CD14-positive monocyte (primary cell): Measurements from ENCODE around the gene RASA4. TPM values are rescaled to one million over a fixed set of nuclear protein-coding genes. Genes with fewer than 3 reads are reported as not detected.
A peak's percentile ranks its signal among the peaks of the same experiment; 100 is the strongest.
"Not testable (repeated sequence)": the region's sequence is repeated elsewhere in the genome, so short reads cannot be mapped to it uniquely, and the experiment has no call there.

Source experiments
- DNase-seq, 3 donors: peaks; one replicate each; pipeline ENCODE4 v3.0.0-alpha.2; 2011 to 2022
- H2AFZ ChIP-seq: 2 replicates; pipeline ENCODE4 v1.6.0; 2012; ENCODE audit warnings: mild to moderate bottlenecking, low read depth, low read length, inconsistent platforms; ENCODE audit not compliant: insufficient read depth, poor library complexity, severe bottlenecking
- H3K27ac ChIP-seq, 2 donors: 1 replicate in 1 of 2; 2 replicates in 1 of 2; pipeline ENCODE4 v1.5.1; 2012 to 2013; ENCODE audit warnings: low read length in 2 of 2, control low read depth in 1 of 2, inconsistent platforms in 1 of 2, low read depth in 1 of 2, mild to moderate bottlenecking in 1 of 2
- H3K27me3 ChIP-seq, 2 donors: one replicate each; pipeline versions ENCODE4 v1.6.0 to v1.6.1; 2011 to 2013; ENCODE audit warnings: low read length in 2 of 2; ENCODE audit not compliant: control insufficient read depth in 2 of 2, insufficient read depth in 2 of 2
- H3K36me3 ChIP-seq, 2 donors: replicated peaks in 1 of 2; 1 replicate in 1 of 2; 2 replicates in 1 of 2; pipeline versions ENCODE4 v1.5.1 to v1.6.1; 2012 to 2013; ENCODE audit warnings: low read length in 2 of 2, control low read depth in 1 of 2, inconsistent platforms in 1 of 2, mild to moderate bottlenecking in 1 of 2; ENCODE audit not compliant: insufficient read depth in 2 of 2, control insufficient read depth in 1 of 2
- H3K4me1 ChIP-seq, 2 donors: 1 replicate in 1 of 2; 2 replicates in 1 of 2; pipeline versions ENCODE4 v1.5.1 to v1.6.1; 2012 to 2013; ENCODE audit warnings: low read length in 2 of 2, control low read depth in 1 of 2, inconsistent platforms in 1 of 2, mild to moderate bottlenecking in 1 of 2, moderate library complexity in 1 of 2; ENCODE audit not compliant: insufficient read depth in 2 of 2, control insufficient read depth in 1 of 2
- H3K4me2 ChIP-seq: replicated peaks from 2 replicates; pipeline ENCODE3; 2012; ENCODE audit warnings: low read length, moderate library complexity, mild to moderate bottlenecking; ENCODE audit not compliant: poor library complexity, severe bottlenecking; ENCODE audit errors: extremely low read depth
- H3K4me3 ChIP-seq, 3 experiments: fragments of 200-600 bp in 1 of 3; sonication (generic) in 1 of 3; replicated peaks in 1 of 3; 1 replicate in 2 of 3; 2 replicates in 1 of 3; pipeline ENCODE4 v1.5.1; 2011 to 2013; ENCODE audit warnings: low read length in 3 of 3, mild to moderate bottlenecking in 3 of 3, control low read depth in 2 of 3, low read depth in 2 of 3, inconsistent platforms in 1 of 3, moderate library complexity in 1 of 3
- H3K79me2 ChIP-seq: 2 replicates; pipeline ENCODE4 v1.6.0; 2012; ENCODE audit warnings: mild to moderate bottlenecking, control low read depth, inconsistent platforms, low read length, moderate library complexity; ENCODE audit not compliant: insufficient read depth
- H3K9ac ChIP-seq: 2 replicates; pipeline ENCODE4 v1.6.0; 2017; ENCODE audit warnings: low read length, mild to moderate bottlenecking; ENCODE audit not compliant: insufficient read depth, poor library complexity, severe bottlenecking
- H3K9me3 ChIP-seq, 2 donors: replicated peaks in 1 of 2; 1 replicate in 1 of 2; 2 replicates in 1 of 2; pipeline versions ENCODE4 v1.5.1 to v1.6.1; 2012 to 2013; ENCODE audit warnings: low read length in 2 of 2, control low read depth in 1 of 2; ENCODE audit not compliant: control insufficient read depth in 1 of 2, insufficient read depth in 1 of 2
- H4K20me1 ChIP-seq: 2 replicates; pipeline ENCODE4 v1.6.0; 2012; ENCODE audit warnings: mild to moderate bottlenecking, low read length, control low read depth, moderate library complexity; ENCODE audit not compliant: insufficient read depth
- H3K27ac Mint-ChIP-seq, 7 donors: one replicate each; pipeline ENCODE4 v1.8.0; 2020; ENCODE audit warnings: mild to moderate bottlenecking in 7 of 7, mixed read lengths in 7 of 7, moderate library complexity in 6 of 7, inconsistent platforms in 2 of 7
- H3K27me3 Mint-ChIP-seq, 3 donors: one replicate each; pipeline ENCODE4 v1.8.0; 2021 to 2022; ENCODE audit warnings: low read depth in 3 of 3, mild to moderate bottlenecking in 3 of 3, mixed read lengths in 3 of 3, moderate library complexity in 3 of 3, inconsistent platforms in 1 of 3
- H3K36me3 Mint-ChIP-seq, 2 donors: one replicate each; pipeline ENCODE4 v1.8.0; 2020; ENCODE audit warnings: mixed read lengths in 2 of 2, inconsistent platforms in 1 of 2, mild to moderate bottlenecking in 1 of 2
- H3K4me1 Mint-ChIP-seq: one replicate; pipeline ENCODE4 v1.8.0; 2020; ENCODE audit warnings: mild to moderate bottlenecking, mixed read lengths
- H3K4me3 Mint-ChIP-seq, 2 donors: one replicate each; pipeline ENCODE4 v1.8.0; 2020; ENCODE audit warnings: mild to moderate bottlenecking in 2 of 2, mixed read lengths in 2 of 2, moderate library complexity in 1 of 2
- H3K9me3 Mint-ChIP-seq, 7 donors: one replicate each; pipeline ENCODE4 v1.8.0; 2020 to 2022; ENCODE audit warnings: mixed read lengths in 7 of 7, mild to moderate bottlenecking in 6 of 7, moderate library complexity in 6 of 7, inconsistent platforms in 2 of 7
- WGBS: methylation state at CpG from one replicate; pipeline ENCODE4 v1.1.5; 2013; ENCODE audit warnings: missing lambda C conversion rate; ENCODE audit not compliant: insufficient coverage; 5-methylcytosine and 5-hydroxymethylcytosine counted together
- intact Hi-C, 2 donors: fragments of 100-400 bp; cut with micrococcal nuclease; formaldehyde crosslinking; loops; one replicate each; pipeline versions ENCODE4 v1.15.0 to v1.15.1; 2023
- polyA minus RNA-seq: library from RNA; depleted of rRNA, polyadenylated mRNA; stranded (reverse); fragments of >200 nt; gene quantifications from 2 replicates; pipeline ENCODE4 v1.2.3, GENCODE V29; 2012
- polyA plus RNA-seq, 3 donors: library from polyadenylated mRNA; depleted of rRNA in 1 of 3; unstranded in 2 of 3; stranded (reverse) in 1 of 3; fragments of 300-500 nt in 2 of 3; fragments of >200 nt in 1 of 3; fragmentation: Illumina TruSeq in 2 of 3; gene quantifications; 1 replicate in 2 of 3; 2 replicates in 1 of 3; pipeline ENCODE4 v1.2.3, GENCODE V29; 2012 to 2021
- total RNA-seq, 12 experiments: library from RNA in 1 of 12; stranded (reverse) in 1 of 12; fragments of 120-200 nt in 1 of 12; gene quantifications; one replicate each; pipeline ENCODE4 v1.2.4 and lab custom pipeline; 2013 to 2026; ENCODE audit warnings: mixed read lengths in 6 of 12, inconsistent platforms in 1 of 12

RASA4 gene
- total RNA-seq (2013) = 44.6 TPM
- polyA plus RNA-seq = 10 to 100 TPM; 13.9 to 64.5 (median 18.6) TPM
- polyA minus RNA-seq = 49.1 and 49.6 TPM in 2 replicates
- 0.17 to 2.3 (median 1.4) reads per million in 11 experiments for total RNA-seq (lab: John Stamatoyannopoulos, UW)

DNA sequence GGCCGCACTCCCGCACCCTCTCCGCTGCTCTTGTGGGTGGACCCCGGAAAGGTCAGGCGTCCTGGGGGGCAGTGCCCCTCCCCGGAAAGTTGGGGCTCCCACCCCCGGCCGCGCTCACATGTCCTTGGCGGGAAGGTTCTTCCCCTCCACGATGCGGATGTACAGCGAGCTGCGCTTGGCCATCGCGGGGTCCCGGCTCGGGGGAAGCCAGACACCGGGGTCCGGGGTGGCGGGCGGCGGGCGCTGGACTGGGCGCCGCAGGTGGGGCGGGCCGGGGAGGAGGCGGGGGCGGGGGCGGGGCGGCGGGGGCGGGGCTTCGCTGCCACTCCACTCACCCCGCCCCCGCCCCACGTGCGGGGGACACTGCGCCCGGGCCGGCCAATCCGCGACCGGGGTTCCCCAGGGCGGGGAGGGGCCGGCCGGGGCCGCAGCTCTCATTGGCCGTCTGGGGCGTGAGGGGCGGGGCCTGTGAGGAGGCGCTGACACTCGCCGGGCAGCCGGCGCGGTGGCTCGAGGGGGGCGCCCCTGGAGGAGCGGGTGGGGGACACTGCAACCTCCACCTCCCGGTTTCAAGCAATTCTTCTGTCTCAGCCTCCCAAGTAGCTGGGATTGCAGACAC is at the start of gene RASA4:
TSS of gene RASA4 (minus strand) at position 250 of the 619 bp plus-strand sequence. CDS start at position 183, 67 bp downstream.
- DNase-seq = peak in 1 of 3 donors; percentile 16
- WGBS = 0% methylated on average over 5 of the region's 62 CpGs
- not testable (repeated sequence) for H3K36me3 Mint-ChIP-seq

DNA sequence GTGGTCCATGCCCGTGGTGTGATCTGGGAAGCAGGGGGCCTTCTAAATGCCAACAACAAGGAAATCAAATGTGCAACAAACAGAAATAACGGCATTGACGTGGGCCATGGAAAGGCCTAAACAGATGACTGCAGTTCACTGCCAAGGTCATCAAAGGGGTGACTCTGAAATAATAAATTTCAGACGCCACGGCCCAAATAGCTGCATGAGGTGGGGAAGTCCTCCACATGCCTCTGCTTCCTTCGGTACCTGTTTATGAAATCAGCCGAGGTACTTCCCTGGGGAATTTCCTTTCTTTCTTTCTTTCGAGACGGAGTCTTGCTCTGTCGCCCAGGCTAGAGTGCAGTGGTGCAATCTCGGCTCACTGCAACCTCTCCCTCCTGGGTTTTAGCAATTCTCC is 48.2 kb upstream of the RASA4 start:
- H4K20me1 ChIP-seq, H3K9me3 ChIP-seq, H3K27ac Mint-ChIP-seq, H3K27me3 Mint-ChIP-seq, H3K4me3 ChIP-seq, DNase-seq, H3K4me3 Mint-ChIP-seq, H3K27me3 ChIP-seq, H3K9ac ChIP-seq, H3K36me3 Mint-ChIP-seq, H3K9me3 Mint-ChIP-seq, H2AFZ ChIP-seq, H3K36me3 ChIP-seq, H3K4me2 ChIP-seq, intact Hi-C loops, H3K79me2 ChIP-seq, H3K27ac ChIP-seq, H3K4me1 ChIP-seq, H3K4me1 Mint-ChIP-seq: not testable (repeated sequence)
- WGBS = no CpG with 5 or more reads among the region's 11 CpGs

More for the DNA sequence above, at the start of gene RASA4:
- H3K9me3 ChIP-seq, H2AFZ ChIP-seq, H3K27ac ChIP-seq, H3K27ac Mint-ChIP-seq, H3K27me3 Mint-ChIP-seq, H3K36me3 ChIP-seq, H3K27me3 ChIP-seq, H3K4me3 Mint-ChIP-seq, H4K20me1 ChIP-seq, H3K9me3 Mint-ChIP-seq, H3K79me2 ChIP-seq, H3K9ac ChIP-seq, intact Hi-C loops, H3K4me2 ChIP-seq, H3K4me1 Mint-ChIP-seq: not testable (repeated sequence)
- Histone ChIP-seq H3K4me1 (peaks cover 9 to 11% of the 10 kb centered on the region in 2 donors), H3K4me3 (peak within 1 kb of the TSS in 2 of 3 experiments; percentile 30 to 34)

DNA sequence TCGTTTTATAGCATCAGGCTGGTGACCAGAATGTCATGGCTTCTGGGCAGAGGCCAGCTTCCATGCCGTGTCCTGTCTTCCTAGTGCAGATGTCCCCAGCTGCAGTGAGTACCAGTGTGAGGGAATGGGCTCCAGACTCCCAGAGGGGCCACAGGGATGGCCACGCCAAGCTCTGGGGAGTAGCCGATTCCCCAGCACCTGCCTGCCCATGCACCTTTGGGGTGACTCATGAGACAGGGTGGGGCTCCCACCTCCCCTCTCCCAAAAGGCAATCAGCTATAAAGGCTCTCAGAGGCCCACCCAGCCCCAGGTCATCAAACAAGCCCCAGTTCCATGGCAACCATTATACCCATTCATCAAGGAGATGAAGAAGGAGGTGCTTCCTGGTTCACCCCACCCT is 33.4 kb upstream of the RASA4 start, which contains the start of gene SPDYE2B:
TSS of gene SPDYE2B (plus strand) at position 396 of the 400 bp plus-strand sequence. CDS start 2,030 bp downstream, outside the sequence.
- H3K27me3 Mint-ChIP-seq, H2AFZ ChIP-seq, DNase-seq, H3K79me2 ChIP-seq, H3K4me2 ChIP-seq, H3K4me3 Mint-ChIP-seq, H3K27ac ChIP-seq, H3K4me1 Mint-ChIP-seq, intact Hi-C loops, H3K36me3 Mint-ChIP-seq, H4K20me1 ChIP-seq, H3K9me3 ChIP-seq, H3K4me1 ChIP-seq, H3K27ac Mint-ChIP-seq, H3K27me3 ChIP-seq, H3K9ac ChIP-seq, H3K36me3 ChIP-seq, H3K4me3 ChIP-seq, H3K9me3 Mint-ChIP-seq: not testable (repeated sequence)
- WGBS = no CpG with 5 or more reads among the region's 4 CpGs

DNA sequence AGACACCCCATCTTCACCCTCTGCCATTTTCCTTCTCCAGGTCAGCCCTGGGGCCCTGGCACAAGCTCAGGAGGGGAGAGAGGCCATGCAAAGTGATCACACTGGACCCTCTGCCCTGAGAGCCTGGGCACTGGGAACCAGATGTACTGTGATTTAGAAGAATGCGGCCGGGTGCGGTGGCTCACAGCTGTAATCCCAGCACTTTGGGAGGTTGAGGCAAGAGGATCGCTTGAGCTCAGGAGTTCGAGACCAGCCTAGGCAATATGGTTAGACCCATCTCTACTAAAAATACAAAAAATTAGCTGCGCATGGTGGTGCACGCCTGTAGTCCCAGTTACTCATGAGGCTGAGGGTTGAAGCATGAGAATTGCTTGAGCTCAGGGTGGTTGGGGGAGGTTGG is 31.3 kb upstream of the RASA4 start:
- H3K27me3 ChIP-seq, H3K9me3 ChIP-seq, H3K36me3 Mint-ChIP-seq, H3K4me1 ChIP-seq, H3K4me1 Mint-ChIP-seq, H3K36me3 ChIP-seq, DNase-seq, H2AFZ ChIP-seq, H3K9ac ChIP-seq, intact Hi-C loops, H4K20me1 ChIP-seq, H3K4me3 ChIP-seq, H3K4me3 Mint-ChIP-seq, H3K4me2 ChIP-seq, H3K27me3 Mint-ChIP-seq, H3K79me2 ChIP-seq, H3K27ac Mint-ChIP-seq, H3K9me3 Mint-ChIP-seq, H3K27ac ChIP-seq: not testable (repeated sequence)
- WGBS = no CpG with 5 or more reads among the region's 7 CpGs
